ENCODE results near the gene VRK1.

GRCh38 chr14:96782436-96782835 lies 14.7 kb upstream of the VRK1 start:
- TF ChIP-seq CTCF (IDR thresholded peaks at IDR 0.05; ENCODE audit: low read depth, low read length, poor library complexity, severe bottlenecking) (no peak), EZH2phosphoT487 (IDR thresholded peaks at IDR 0.05; ENCODE audit: borderline replicate concordance, low read length) (no peak)
